Left renal pelvis (tissue), 4 donors: ENCODE data around the gene GATB. TPM values are rescaled to one million over a fixed set of nuclear protein-coding genes. Genes with fewer than 3 reads are reported as not detected.
"Not testable (repeated sequence)": the region's sequence is repeated elsewhere in the genome, so short reads cannot be mapped to it uniquely, and the experiment has no call there.

Experiments
- DNase-seq, 4 donors: peaks; one replicate each; pipeline ENCODE4 v3.0.0-alpha.2; 2013; ENCODE audit warnings: low read depth in 4 of 4, low spot score in 3 of 4
- polyA plus RNA-seq, 4 donors: library from polyadenylated mRNA; unstranded; fragments of 120-200 nt; gene quantifications; one replicate each; pipeline ENCODE4 v1.2.1, GENCODE V29; 2013; ENCODE audit not compliant: insufficient read length in 4 of 4

The GATB gene
- polyA plus RNA-seq, 4 donors, result 17.3 to 35.6 (median 31.7) TPM

DNA sequence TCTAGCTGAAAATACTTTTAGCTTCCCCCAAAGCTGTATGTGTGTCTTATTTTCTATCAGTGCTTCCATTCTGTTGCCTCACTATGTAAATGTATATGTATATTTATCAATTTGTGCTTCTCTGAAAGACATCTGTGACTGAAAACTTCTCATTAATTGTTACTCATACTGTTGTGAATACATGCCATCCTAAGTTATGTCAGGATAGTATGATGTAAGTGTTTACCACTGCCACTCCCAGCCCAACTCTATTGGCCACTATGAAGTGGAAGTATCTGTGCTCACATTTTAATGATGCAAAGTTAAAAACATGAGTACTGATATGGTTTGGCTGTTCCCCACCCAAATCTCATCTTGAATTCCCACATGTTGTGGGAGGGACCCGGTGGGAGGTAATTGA, 24.4 kb downstream of the GATB start:
- no peak for DNase-seq

DNA sequence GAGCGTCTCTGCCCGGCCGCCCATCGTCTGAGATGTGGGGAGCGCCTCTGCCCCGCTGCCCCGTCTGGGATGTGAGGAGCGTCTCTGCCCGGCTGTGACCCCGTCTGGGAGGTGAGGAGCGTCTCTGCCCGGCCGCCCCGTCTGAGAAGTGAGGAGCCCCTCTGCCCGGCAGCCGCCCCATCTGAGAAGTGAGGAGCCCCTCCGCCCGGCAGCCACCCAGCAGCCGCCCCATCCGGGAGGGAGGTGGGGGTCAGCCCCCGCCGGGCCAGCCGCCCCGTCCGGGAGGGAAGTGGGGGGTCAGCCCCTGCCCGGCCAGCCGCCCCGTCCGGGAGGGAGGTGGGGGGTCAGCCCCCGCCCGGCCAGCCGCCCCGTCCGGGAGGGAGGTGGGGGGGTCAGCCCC, 29.1 kb downstream of the GATB start:
- not testable (repeated sequence) for DNase-seq

DNA sequence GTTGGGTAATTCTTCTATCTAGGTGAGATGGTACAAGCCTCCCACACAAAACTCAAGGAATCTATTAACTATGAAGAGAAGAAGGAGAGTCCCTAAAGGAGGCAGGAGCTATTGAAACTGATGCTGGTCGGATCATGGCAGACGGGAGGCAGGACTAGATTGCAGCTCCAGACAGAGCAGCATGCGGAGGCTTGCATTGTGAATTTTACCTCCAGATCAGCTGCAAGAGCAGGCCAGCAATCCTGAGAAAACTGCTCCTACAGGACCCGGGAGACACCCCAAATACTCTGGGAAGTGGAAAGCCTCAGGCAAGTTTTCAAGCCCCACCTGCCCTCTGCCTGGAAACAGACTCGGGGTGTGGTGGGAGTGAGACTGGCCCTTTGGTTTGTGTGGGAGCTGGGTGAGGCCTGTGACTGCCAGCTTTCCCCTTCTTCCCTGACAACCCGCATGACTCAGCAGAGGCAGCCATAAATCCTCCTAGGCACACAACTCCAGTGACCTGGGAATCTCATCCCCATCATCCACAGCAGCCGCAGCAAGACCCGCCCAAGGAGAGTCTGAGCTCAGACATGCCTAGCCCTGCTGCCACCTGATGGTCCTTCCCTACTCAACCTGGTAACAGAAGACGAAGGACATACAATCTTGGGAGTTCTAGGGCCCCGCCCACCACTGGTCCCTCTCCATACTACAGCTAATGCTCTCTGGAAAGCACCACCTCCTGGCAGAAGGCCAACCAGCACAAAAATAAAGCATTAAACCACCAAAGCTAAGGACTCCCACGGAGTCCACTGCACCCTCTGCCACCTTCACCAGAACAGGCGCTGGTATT, 30.9 kb downstream of the GATB start:
- DNase-seq, result no peak

DNA sequence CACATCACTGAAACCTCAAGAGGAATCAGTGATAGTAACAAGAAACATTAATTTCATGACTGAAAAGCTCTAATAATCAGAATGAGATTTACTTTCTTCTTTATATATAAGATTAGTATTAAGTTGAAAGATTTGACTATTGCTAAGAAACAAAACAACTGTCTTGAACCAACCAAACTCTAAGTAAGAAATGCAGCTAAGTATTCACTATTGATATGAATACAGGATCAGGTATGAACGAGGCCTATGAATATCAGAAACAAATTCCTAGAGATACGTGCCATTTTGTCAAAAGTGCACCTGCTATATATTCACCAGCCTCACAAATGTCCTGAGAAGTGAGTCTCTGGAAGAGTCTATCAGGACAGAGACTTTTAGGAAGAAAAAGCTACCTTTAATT, 32.1 kb downstream of the GATB start:
- no peak for DNase-seq

DNA sequence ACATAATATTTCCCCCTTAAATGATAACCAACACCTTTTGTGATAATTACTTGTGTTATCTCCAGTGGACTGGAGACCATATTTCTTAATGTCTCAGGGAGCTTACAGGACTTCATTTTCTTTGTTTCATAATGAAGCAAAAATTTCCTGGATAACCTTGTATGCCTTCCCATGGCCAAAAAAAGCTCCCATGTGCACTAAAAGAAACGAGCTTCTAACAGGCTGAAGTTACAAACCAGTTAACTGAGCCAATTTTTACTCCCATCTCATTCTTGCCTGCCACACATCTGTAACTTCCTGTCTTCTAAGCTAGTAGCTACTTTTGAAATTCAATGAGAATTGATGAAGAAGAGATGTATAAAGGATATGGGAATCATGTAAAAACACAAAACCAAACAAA, 32.8 kb downstream of the GATB start:
- no peak for DNase-seq

DNA sequence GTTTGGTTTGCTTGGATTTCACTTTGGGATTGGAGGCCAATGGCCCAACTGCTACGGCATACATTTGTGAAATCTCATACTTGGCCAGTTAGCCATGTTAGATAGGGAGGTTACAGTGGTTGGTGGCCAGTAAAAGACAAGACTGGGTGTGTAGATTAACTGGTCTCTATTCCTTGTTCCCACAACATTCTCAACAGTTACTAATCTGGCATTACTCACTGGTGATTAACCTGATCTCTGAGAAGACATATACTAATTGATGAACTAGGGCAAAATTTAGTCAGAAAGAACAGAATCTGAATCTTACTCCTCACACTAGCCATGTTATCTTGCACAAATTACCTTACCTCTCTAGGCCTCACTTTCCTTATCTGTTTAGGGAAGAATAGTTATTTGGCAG, 33.4 kb downstream of the GATB start:
- no peak for DNase-seq

DNA sequence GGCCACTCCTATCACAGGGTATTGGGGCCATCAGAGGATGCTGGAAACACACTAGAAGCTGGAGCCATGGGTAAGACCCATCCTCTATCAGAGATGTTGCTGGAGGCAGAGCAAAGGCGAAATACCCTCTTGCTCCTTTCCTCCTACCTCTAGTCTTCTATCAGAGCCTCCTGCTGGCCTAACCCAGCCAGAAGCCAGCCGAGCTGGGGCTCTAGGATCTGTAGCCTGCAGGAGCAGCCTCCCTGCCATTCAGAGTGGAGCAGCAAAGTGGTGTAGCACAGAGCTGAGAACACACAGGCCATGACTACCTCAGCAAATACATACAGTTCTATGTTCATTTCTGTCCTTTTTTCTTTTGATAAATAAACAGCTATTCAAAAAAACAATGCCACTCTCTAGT, 35.7 kb downstream of the GATB start:
- DNase-seq, result no peak

DNA sequence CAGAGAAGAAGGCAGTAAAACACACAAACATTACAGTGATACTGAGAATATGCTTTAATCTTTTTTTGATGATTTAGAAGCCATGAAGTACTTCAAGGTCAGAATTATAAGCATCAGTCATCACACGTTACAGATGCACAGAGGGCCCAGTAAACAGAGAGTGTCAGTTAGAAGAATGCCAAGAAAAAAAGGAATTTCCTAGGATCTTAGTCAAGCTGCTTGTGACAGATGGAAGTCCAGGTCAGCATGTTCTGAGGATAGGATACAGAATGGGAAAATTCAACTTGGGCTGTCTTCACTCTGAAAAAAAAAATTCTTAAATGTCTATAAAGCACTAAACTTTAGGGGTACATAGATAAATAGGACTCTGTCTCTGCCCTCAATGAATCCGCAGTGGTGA, 38.9 kb downstream of the GATB start:
- no peak for DNase-seq

DNA sequence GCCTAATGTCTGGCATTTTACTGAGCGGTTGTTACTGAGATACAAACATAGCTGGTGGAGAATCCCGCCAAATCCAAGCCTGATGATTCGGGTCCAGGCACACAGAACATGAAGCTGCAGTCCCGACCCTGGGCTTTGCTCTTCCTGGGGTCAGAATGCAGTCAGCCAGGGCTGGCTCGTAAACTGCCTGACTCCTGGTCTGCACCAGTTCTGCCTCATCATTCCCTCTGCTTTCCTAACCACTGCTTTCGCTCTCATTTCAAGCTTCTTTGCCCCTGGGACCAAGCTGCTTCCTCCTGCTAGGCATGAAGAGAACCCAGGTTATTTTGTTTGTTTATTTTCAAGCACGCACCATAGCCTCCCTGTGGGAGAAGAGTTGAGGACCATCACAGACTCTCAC, 39.3 kb downstream of the GATB start:
- DNase-seq, result no peak

DNA sequence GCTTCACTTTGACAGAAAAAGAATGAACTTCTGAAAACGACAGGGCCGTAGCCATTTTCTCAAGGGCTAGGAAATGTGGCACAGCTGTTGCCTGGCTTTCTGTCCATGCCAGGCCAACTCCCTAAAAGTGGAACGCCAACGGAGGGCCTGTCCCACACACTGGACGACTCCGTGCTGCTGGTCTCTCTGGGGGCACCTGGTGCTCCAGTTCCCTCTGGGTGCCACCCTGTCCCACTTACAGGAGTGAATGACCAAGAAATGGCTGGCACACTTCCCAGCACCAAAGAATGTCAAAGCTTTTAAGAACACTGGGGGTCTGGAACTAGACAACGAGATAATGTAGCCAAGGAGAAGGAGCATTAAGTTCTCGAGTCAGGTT, 40.9 kb downstream of the GATB start:
- DNase-seq, result no peak

DNA sequence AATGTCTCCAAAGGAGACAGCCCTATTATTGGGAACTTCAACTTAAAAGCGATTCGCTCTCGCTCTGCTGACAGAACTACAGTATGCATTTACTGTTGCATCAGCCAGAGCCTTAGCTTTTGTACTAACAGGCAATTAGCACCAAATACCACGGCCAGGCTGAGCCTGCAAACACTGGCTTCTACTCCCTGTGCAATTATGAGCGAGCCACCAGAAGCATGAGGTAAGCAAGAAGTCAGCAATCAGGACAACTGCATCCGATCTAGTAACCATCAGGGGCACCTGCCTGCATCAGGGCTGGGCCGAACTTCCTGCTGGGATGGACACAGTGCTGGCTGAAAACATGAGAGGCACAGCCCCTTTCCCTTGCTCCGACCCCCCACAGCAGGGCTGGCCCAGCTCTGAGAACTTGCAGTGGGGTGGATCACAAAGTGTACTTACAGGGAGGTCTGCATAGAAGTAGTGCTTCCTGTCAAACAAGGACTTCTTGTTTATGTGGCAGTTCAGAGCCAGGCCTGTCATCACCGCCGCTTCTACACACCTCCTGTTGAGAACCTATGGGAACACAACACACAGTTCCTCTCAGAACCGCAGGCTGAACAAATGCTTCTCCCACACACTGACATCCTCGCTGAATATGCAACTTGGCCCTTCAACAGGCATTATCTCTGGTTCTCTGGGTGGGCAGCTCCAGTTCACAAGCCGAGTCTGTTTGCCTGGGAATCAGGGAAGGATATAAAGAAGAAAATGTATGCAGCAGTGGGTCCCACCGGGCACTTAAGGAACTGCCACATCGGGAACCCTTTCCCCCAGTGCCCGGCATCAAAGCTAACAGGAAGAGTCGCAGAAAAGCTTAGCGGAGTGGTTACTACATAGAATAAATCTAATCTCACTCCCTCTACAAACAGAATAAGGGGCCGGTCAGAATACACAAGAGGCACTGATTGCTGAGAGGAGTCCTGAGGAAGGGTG, 41.5 kb downstream of the GATB start:
- DNase-seq, result no peak

DNA sequence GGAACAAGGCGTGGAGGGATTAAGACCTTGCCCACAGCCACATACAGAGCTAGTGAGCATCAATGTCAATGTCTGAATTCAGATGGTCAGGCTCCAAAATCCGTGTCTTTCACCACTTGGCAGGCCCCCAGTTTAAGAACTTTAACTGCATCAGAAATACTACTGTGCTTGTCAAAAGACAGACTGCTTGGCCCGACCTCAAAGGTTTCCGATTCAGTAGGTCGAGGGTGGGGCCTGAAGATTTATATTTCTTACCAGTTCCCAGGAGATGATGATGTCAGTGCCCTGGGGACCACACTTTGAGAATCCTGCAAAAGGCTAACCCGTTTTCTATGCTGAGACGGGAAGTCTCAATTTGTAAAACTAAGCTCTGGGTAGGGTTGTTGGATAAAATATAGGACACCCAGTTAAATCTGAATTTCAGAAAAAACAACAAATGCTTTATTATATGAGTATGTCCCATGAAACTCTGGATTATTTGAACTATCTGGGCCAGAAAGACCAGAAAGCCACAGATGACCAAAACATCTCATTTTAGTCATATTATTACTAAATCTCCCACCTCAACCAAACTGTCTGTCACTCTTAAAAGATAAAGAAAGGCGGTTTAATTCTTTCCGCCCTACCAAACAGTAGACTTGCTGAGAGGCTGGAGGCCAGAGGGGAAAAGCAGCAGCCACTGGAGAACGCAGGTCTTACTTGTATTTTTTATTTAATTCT, 42.7 kb downstream of the GATB start:
- no peak for DNase-seq

DNA sequence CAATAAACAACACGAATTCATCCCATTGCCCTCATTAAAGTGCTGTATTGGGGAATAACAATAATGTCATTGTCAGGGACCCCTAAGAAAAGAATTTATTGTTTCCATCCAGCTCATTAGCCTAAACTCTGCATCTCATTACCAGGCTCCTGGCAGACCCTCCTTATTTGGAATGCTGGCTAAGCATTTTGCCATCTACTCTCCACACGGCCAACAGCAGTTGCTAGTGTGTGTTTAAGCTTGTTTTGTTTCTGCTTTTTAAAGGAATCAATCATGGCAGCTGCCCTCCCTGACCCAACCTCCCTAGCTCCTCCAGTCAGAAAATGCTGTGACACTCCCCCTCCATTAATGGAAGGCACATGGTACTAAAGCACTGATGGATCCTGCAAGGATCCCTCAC, 43.5 kb downstream of the GATB start:
- no peak for DNase-seq

DNA sequence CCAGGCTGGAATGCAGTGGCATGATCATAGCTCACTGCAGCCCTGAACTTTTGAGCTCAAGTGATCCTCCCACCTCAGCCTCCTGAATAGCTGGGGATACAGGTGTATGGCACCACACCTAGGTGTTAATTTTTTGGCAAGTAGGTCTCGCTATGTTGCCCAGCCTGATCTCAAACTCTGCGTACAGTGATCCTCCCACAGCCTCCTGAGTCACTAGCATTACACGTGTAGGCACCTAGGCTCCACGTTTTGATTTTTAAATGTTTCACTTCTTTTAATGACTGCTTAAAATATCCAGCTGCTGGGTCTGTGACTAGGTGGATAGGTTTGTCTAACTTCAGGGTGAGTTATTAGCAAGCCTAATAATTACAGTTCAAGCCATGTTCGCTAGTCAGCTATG, 44.5 kb downstream of the GATB start:
- no peak for DNase-seq

DNA sequence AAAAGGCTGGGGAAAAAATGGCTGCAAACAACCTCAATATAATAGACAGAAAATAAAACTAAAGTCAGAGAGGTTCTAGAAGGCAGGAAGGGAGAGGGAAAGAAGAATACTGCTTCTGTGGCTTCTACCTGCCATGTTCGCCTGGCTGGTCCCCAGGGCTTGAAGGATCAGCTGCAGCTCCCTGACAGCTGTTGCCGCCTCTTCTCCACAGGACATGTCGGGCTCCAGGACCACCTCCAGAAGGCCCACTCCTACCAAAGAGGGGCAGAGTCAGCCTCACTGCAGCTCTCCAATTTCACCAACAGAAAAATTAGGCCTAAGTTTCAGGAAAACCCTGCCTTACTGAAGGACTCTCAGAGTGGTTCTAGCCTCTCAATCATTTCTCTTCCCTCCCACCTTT, 44.9 kb downstream of the GATB start:
- DNase-seq, result no peak

DNA sequence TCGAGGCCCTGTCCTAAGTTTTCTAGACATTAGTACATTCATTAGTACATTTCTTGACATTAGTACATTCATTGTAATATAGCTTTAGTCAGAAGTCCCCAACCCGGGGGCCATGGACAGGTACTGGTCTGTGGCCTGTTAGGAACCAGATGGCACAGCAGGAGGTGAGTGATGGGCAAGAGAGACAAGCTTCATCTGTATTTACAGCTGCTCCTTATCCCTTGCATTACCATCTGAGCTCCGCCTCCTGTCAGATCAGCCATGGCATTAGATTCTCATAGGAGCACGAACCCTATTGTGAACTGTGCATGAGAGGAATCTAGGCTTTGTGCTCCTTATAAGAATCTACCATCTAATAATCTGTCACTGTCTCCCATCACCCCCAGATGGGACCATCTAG, 48.0 kb downstream of the GATB start:
- no peak for DNase-seq

DNA sequence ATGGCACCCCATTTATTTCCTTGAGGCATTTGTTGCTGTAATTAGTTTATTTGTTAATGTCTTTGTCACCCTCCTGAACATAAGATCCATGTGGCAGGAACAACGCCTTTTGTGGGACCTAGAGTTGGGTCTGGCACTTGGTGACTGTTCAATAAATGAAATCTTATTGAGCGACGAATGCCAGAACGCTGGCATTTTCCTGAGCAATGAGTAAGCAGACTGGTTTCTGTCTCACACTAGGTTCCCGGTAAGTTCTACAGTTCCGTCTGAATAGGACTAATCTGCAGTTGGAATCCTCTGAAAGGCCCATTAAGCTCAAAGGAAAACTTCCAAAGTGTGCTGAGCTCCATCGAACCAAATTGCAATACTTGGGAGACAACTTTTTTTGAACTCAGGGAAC, 49.2 kb downstream of the GATB start:
- DNase-seq, result no peak

DNA sequence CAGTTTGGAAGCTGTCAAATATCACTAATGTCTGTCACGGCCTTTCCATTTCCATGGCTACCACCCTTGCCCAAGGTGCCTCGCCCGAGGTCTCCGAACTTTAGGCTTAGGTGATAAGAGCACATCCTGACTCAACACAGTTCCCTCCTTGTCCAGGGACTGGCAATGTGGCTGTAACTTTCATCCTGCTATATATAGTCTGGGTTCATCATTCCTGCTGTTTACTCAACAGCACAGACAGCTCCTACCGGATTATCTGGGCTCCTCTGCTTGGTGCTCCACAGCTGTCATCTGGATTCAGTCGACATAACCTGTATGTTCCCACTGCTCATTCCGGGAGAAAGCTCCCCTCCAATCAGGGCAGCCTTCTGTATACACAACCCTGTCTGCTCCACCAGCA, 51.2 kb downstream of the GATB start:
- DNase-seq, result no peak

DNA sequence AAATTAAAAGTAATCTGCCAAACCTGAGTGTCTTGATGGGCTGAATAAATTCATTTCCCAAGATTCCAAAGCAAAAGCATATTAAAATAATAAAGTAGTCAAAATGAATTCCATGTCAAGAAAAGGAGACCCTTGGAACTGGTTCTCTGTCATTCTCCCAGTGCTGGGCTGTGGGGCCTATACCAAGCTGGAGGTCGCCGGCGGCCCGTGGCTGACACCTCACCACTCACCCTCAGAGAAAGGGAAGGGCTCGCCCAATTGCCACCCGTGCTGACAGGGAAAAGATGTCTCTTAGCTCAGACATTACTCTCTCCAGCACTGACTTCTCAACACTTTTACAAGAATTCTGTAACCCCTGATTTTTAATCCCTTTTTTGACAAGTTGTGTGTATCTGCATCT, 51.7 kb downstream of the GATB start:
- no peak for DNase-seq

DNA sequence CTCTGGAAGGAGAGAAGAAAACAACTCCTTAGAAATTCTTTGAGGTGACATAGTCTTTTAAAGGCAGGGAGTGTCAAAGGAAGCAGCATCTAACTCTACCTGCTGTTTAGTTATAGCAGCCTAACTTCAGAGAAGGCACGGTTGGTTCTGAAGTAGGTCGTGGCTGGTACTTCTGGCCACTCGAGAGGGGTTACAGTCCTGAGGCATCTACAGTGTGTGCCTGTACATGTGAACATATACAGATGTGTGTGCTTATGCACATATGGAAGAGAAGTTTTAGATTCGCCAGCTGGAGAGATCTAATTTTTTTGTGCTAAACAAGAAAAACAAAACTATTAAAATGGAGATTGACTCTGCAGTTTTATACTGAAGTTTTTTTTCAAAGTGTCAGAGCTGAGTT, 52.7 kb downstream of the GATB start:
- no peak for DNase-seq

DNA sequence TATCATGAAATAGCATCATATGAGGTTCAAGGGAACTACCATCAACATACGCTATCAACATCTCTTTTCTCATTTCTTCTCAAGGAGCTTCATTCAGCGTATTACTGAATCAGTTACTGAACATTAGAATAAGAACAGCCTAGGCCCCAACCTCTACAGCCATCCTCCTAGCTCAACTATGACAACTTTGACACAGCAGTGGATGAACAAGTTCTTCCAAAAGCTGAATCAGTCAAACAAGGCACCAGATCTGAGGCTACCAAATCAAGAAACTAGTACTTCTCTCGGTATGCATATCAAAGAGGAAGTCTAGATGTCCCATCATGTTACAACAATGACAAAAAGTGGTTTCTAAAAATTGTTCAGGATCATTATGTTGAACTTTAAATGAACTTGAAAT, 57.4 kb downstream of the GATB start:
- DNase-seq, result no peak
